CD8-positive, alpha-beta memory T cell (primary cell): Measurements from ENCODE around the gene ZNF165. TPM values are rescaled to one million over a fixed set of nuclear protein-coding genes. Genes with fewer than 3 reads are reported as not detected.
"Not testable (repeated sequence)": the region's sequence is repeated elsewhere in the genome, so short reads cannot be mapped to it uniquely, and the experiment has no call there.

ENCODE experiments used
- CTCF ChIA-PET: fragments of 350-600 bp; sonication (Branson Sonifier 250); formaldehyde crosslinking; loops from one replicate; lab custom pipeline; 2021; ENCODE audit warnings: antibody characterized with exemption; lab: Charles Lee
- POLR2A ChIA-PET: fragments of 350-600 bp; sonication (Branson Sonifier 250); formaldehyde crosslinking; loops from one replicate; lab custom pipeline; 2021; ENCODE audit warnings: antibody characterized with exemption; lab: Charles Lee
- DNase-seq, 5 donors: peaks; one replicate each; pipeline versions ENCODE4 v3.0.0 to v3.0.0-alpha.2; 2020 to 2022; ENCODE audit warnings: mixed read lengths in 1 of 5
- H3K27ac ChIP-seq: one replicate; pipeline ENCODE4 v1.7.0; 2013; ENCODE audit warnings: low read depth, mild to moderate bottlenecking, low read length, moderate library complexity
- H3K27me3 ChIP-seq: 2 replicates; pipeline ENCODE4 v1.7.0; 2013; ENCODE audit warnings: low read length, mild to moderate bottlenecking; ENCODE audit not compliant: insufficient read depth, poor library complexity, severe bottlenecking
- H3K36me3 ChIP-seq: 2 replicates; pipeline ENCODE4 v1.7.0; 2013; ENCODE audit warnings: mild to moderate bottlenecking, low read length, moderate library complexity; ENCODE audit not compliant: insufficient read depth
- H3K4me1 ChIP-seq: 2 replicates; pipeline ENCODE4 v1.7.0; 2013; ENCODE audit warnings: mild to moderate bottlenecking, low read length, moderate library complexity; ENCODE audit not compliant: insufficient read depth
- H3K4me3 ChIP-seq: 2 replicates; pipeline ENCODE4 v1.7.0; 2013; ENCODE audit warnings: mild to moderate bottlenecking, low read length
- H3K9me3 ChIP-seq: 2 replicates; pipeline ENCODE4 v1.7.0; 2013; ENCODE audit warnings: mild to moderate bottlenecking, low read length
- H3K27ac Mint-ChIP-seq, 8 donors: one replicate each; pipeline ENCODE4 v1.8.0; 2020 to 2021; ENCODE audit warnings: mixed read lengths in 8 of 8, mild to moderate bottlenecking in 6 of 8, inconsistent platforms in 3 of 8, moderate library complexity in 3 of 8
- H3K27me3 Mint-ChIP-seq, 2 donors: one replicate each; pipeline ENCODE4 v1.8.0; 2020 to 2021; ENCODE audit warnings: mixed read lengths in 2 of 2, mild to moderate bottlenecking in 1 of 2, moderate library complexity in 1 of 2
- H3K36me3 Mint-ChIP-seq, 3 donors: one replicate each; pipeline ENCODE4 v1.8.0; 2020 to 2021; ENCODE audit warnings: mixed read lengths in 3 of 3, inconsistent platforms in 1 of 3, mild to moderate bottlenecking in 1 of 3
- H3K4me1 Mint-ChIP-seq, 3 donors: one replicate each; pipeline ENCODE4 v1.8.0; 2020 to 2021; ENCODE audit warnings: mixed read lengths in 3 of 3, inconsistent platforms in 1 of 3, mild to moderate bottlenecking in 1 of 3
- H3K4me3 Mint-ChIP-seq, 7 donors: one replicate each; pipeline ENCODE4 v1.8.0; 2020 to 2021; ENCODE audit warnings: mixed read lengths in 7 of 7, mild to moderate bottlenecking in 6 of 7, moderate library complexity in 4 of 7, inconsistent platforms in 2 of 7
- H3K9me3 Mint-ChIP-seq, 5 donors: one replicate each; pipeline ENCODE4 v1.8.0; 2020 to 2022; ENCODE audit warnings: mixed read lengths in 5 of 5, mild to moderate bottlenecking in 3 of 5, moderate library complexity in 2 of 5, inconsistent platforms in 1 of 5
- polyA plus RNA-seq: library from polyadenylated mRNA; unstranded; fragments of 300-500 nt; fragmentation: Illumina TruSeq; gene quantifications from one replicate; pipeline ENCODE4 v1.2.3, GENCODE V29; 2021
- total RNA-seq, 2 experiments: library from RNA; stranded (reverse); gene quantifications; one replicate each; pipeline ENCODE4 v1.2.3, GENCODE V29; 2021

The ZNF165 gene
- total and polyA plus RNA-seq, 3 experiments from 2014 or later = 0.78 to 1.9 (median 1.6) TPM

DNA sequence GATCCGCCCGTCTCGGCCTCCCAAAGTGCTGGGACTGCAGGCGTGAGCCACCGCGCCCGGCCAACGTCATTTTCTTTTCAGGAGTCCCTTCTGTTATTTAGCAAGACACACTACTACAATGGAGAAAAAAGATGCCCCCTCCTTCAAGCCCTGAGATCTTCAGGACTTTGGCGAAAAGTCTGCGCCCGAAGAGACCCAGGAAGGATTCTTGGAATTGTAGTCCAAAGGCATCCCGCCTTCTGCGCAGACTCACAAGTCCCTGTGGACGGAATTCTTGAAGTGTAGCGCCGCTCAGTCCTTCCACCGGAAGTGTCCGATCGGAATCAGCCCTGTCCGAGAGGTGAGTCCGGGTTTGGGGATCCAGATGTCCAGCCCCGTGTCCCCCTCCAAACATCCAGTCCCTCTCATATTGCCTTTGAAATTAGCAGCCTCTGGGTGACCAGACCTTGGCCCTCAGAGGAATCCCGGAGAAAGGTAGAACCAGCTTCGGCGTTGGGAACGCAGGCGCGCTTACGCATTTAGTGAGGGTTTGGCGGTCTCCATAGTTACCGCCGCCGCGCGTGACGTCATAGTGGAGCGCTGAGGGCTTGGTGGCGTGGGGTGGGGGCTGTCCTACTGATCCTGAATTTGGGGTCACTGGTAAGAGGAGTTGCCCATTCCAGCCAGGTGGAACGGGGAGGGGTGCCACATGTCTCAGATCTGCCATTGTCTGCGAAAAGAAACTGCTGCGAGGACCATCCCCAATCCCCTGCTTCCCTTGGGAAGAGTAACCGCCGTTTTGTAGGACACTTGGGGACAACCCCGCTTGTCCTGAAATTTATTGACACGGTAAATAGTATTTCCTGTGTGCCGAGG is 490 bp downstream of the ZNF165 start:
- Histone ChIP-seq H3K27me3 (no peaks in the 10 kb centered on the region), H3K4me3 (peak overlapping the region; percentile 95), H3K27ac (peak overlapping the region; percentile 97), H3K9me3 (no peaks in the 10 kb centered on the region), H3K4me1 (peaks cover 15% of the 10 kb centered on the region), H3K36me3 (no peaks in the 10 kb centered on the region)
- Mint-ChIP-seq H3K4me3 (peak overlapping the region; percentile 96 to 99 (median 98)), H3K27me3 (peaks cover 0 to 4% of the 10 kb centered on the region in 2 donors), H3K9me3 (peaks cover 0 to 1% (median 0%) of the 10 kb centered on the region in 5 donors), H3K27ac (peak overlapping the region; percentile 97 to 100 (median 99)), H3K4me1 (peaks cover 18 to 25% (median 18%) of the 10 kb centered on the region in 3 donors), H3K36me3 (peaks cover 0 to 12% (median 0%) of the 10 kb centered on the region in 3 donors)
- ChIA-PET CTCF (no interaction called here), POLR2A (interaction anchor here (0.7 to 1.4 kb wide), 4 partner anchors 24 to 61 kb away, joined by 4 to 5 read pairs (median 5); partner anchors contain the start of gene ZKSCAN8)
- DNase-seq = peak; percentile 82 to 95 (median 93)

DNA sequence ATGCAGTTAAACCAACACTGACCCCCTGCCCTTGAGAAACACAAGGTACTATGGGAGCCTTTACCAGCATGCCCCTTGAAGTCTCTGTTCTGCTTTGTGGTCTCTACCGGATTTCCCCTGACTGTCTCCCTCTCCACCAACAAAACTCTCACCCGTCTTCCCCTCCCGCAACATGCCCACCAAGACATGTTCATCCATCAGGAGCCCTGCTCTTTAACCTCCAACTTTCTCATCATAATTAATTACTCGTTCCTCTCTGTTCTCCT is 1.1 kb downstream of the ZNF165 start:
- H3K27me3 ChIP-seq = no peaks in the 10 kb centered on the region
- peak overlapping the region; percentile 97 for H3K27ac ChIP-seq
- no peaks in the 10 kb centered on the region for H3K9me3 ChIP-seq
- peaks cover 15% of the 10 kb centered on the region for H3K4me1 ChIP-seq
- Mint-ChIP-seq H3K9me3 (peaks cover 0 to 1% (median 0%) of the 10 kb centered on the region in 5 donors), H3K4me1 (peaks cover 18 to 25% (median 18%) of the 10 kb centered on the region in 3 donors), H3K27me3 (peaks cover 0 to 4% of the 10 kb centered on the region in 2 donors), H3K27ac (peak overlapping the region; percentile 97 to 100 (median 99)), H3K36me3 (peaks cover 0 to 15% (median 0%) of the 10 kb centered on the region in 3 donors), H3K4me3 (peak overlapping the region; percentile 96 to 99 (median 98))
- peak overlapping the region; percentile 95 for H3K4me3 ChIP-seq
- ChIA-PET POLR2A (interaction anchor here (1.0 to 1.4 kb wide), 2 partner anchors 24 to 60 kb away, joined by 4 to 5 read pairs; partner anchors contain the start of gene ZKSCAN8), CTCF (no interaction called here)
- peak; percentile 29 to 79 (median 66) for DNase-seq
- H3K36me3 ChIP-seq = no peaks in the 10 kb centered on the region

GRCh38 chr6:28082939-28083338 is 2.6 kb downstream of the ZNF165 start:
- peak overlapping the region in 6 of 8 donors; percentile 69 to 100 (median 97) for H3K27ac Mint-ChIP-seq
- Histone ChIP-seq H3K27me3 (no peaks in the 10 kb centered on the region), H3K4me3 (no peak overlapping the region), H3K36me3 (no peaks in the 10 kb centered on the region), H3K9me3 (no peaks in the 10 kb centered on the region), H3K27ac (no peak overlapping the region), H3K4me1 (peaks cover 15% of the 10 kb centered on the region)
- ChIA-PET CTCF (no interaction called here), POLR2A (no interaction called here)
- peaks cover 0 to 4% of the 10 kb centered on the region in 2 donors for H3K27me3 Mint-ChIP-seq
- H3K9me3 Mint-ChIP-seq = peaks cover 4 to 5% (median 5%) of the 10 kb centered on the region in 5 donors
- peak overlapping the region in 2 of 7 donors; percentile 12 to 97 for H3K4me3 Mint-ChIP-seq
- peaks cover 18 to 25% (median 18%) of the 10 kb centered on the region in 3 donors for H3K4me1 Mint-ChIP-seq
- H3K36me3 Mint-ChIP-seq = peaks cover 3 to 22% (median 6%) of the 10 kb centered on the region in 3 donors
- no peak for DNase-seq

DNA sequence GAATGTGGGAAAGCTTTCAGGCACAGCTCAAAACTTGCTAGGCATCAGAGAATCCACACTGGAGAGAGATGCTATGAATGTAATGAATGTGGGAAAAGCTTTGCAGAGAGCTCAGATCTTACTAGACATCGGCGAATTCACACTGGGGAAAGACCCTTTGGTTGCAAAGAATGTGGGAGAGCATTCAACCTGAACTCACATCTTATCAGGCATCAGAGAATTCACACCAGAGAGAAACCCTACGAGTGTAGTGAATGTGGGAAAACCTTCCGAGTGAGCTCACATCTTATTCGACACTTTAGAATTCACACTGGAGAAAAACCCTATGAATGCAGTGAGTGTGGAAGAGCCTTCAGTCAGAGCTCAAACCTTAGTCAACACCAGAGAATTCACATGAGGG is 8.7 kb downstream of the ZNF165 start:
- Histone ChIP-seq H3K27ac (no peak overlapping the region), H3K9me3 (peaks cover 3% of the 10 kb centered on the region), H3K36me3 (no peaks in the 10 kb centered on the region), H3K27me3 (no peaks in the 10 kb centered on the region), H3K4me3 (no peak overlapping the region), H3K4me1 (no peaks in the 10 kb centered on the region)
- H3K4me3 Mint-ChIP-seq = no peak overlapping the region
- POLR2A ChIA-PET = no interaction called here
- CTCF ChIA-PET = interaction anchor here (3.3 kb wide), 1 partner anchor 16 kb away, joined by 12 read pairs; no protein-coding TSS in a partner anchor
- H3K4me1 Mint-ChIP-seq = no peaks in the 10 kb centered on the region
- peaks cover 10 to 34% (median 32%) of the 10 kb centered on the region in 3 donors for H3K36me3 Mint-ChIP-seq
- DNase-seq = no peak
- H3K9me3 Mint-ChIP-seq = peaks cover 19 to 30% (median 30%) of the 10 kb centered on the region in 5 donors
- no peak overlapping the region for H3K27ac Mint-ChIP-seq
- peaks cover 7 to 8% of the 10 kb centered on the region in 2 donors for H3K27me3 Mint-ChIP-seq

DNA sequence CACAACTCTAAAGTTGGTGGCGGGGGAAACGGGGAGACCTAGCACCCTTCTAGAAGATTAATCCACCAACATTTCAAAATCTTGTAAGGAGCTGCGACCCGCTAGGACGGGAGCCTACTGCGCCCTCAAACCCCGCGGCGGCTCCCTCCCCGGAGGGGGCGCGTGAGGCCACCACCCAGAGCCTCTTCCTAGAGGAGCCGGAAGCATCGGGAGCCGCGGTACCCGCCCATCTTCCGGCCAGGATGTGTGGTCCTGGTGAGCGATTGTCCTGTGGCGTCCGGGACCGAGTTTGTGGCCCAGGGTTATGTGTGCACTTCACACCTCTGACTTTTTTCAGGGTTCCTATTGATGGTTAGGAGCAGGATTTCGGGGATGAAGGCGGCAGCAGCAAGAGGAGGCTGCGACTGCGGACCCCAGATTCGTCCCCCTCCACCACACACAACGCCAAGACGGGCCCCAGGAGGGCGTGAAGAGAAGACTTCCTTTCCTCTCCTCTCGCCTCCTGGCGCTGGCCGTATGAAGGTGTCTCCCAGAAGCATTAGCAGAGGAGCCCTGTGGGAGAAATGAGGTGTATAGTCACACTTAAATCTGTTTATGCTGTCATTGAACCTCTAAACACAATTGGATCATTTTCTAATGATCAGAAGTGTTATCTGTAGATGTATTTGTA is 10.7 kb downstream of the ZNF165 start:
- Histone ChIP-seq H3K9me3 (peaks cover 3% of the 10 kb centered on the region), H3K4me3 (no peak overlapping the region)
- CTCF ChIA-PET = interaction anchor here (3.3 kb wide), 1 partner anchor 14 kb away, joined by 12 read pairs; no protein-coding TSS in a partner anchor

GRCh38 chr6:28102222-28102621 is 21.9 kb downstream of the ZNF165 start:
- H3K9me3 ChIP-seq, DNase-seq, POLR2A ChIA-PET, H3K27ac Mint-ChIP-seq, H3K9me3 Mint-ChIP-seq, H3K27me3 ChIP-seq, H3K4me3 ChIP-seq, H3K27ac ChIP-seq, CTCF ChIA-PET, H3K36me3 ChIP-seq, H3K4me1 ChIP-seq: not testable (repeated sequence)
- H3K27me3 Mint-ChIP-seq = peaks cover 8 to 20% of the 10 kb centered on the region in 2 donors
- peak overlapping the region in 1 of 7 donors; percentile 40 for H3K4me3 Mint-ChIP-seq
- peaks cover 11 to 15% (median 11%) of the 10 kb centered on the region in 3 donors for H3K4me1 Mint-ChIP-seq
- H3K36me3 Mint-ChIP-seq = peaks cover 0 to 13% (median 8%) of the 10 kb centered on the region in 3 donors

More for the DNA sequence above, 10.7 kb downstream of the ZNF165 start:
- POLR2A ChIA-PET = no interaction called here
- Histone ChIP-seq H3K36me3 (no peaks in the 10 kb centered on the region), H3K4me1 (no peaks in the 10 kb centered on the region), H3K27ac (no peak overlapping the region), H3K27me3 (no peaks in the 10 kb centered on the region)
- Mint-ChIP-seq H3K27ac (peak overlapping the region in 1 of 8 donors; percentile 21), H3K4me3 (peak overlapping the region in 2 of 7 donors; percentile 33 to 57), H3K27me3 (peaks cover 8 to 10% of the 10 kb centered on the region in 2 donors), H3K4me1 (no peaks in the 10 kb centered on the region), H3K36me3 (peaks cover 11 to 32% (median 29%) of the 10 kb centered on the region in 3 donors), H3K9me3 (peaks cover 19 to 30% (median 30%) of the 10 kb centered on the region in 5 donors)
- DNase-seq = no peak

DNA sequence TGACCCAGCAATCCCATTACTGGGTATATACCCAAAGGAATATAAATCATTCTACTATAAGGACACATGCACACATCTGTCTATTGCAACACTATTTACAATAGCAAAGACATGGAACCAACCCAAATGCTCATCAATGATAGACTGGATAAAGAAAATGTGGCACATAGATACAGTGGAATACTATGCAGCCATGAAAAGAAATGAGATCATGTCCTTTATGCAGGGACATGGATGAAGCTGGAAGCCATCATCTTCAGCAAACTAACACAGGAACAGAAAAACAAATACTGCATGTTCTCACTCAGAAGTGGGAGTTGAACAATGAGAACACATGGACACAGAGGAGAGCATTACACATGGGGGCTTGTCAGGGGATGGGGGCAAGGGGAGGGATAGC is 22.3 kb downstream of the ZNF165 start:
- H3K9me3 ChIP-seq, H3K4me3 ChIP-seq, H3K4me1 ChIP-seq, H3K36me3 ChIP-seq, H3K9me3 Mint-ChIP-seq, DNase-seq, H3K27me3 ChIP-seq, CTCF ChIA-PET, H3K27ac ChIP-seq, POLR2A ChIA-PET: not testable (repeated sequence)
- Mint-ChIP-seq H3K4me3 (peak overlapping the region in 2 of 7 donors; percentile 21 to 40), H3K4me1 (peaks cover 11 to 15% (median 11%) of the 10 kb centered on the region in 3 donors), H3K27ac (peak overlapping the region in 2 of 8 donors; percentile 22 to 76), H3K27me3 (peaks cover 8 to 17% of the 10 kb centered on the region in 2 donors), H3K36me3 (peaks cover 0 to 10% (median 8%) of the 10 kb centered on the region in 3 donors)
